K562 (cell line): ENCODE results near the gene EIF5B. TPM values are rescaled to one million over a fixed set of nuclear protein-coding genes. Genes with fewer than 3 reads are reported as not detected.
A peak's percentile ranks its signal among the peaks of the same experiment; 100 is the strongest.

Source experiments
- BDP1 ChIP-seq: IDR thresholded peaks from 3 replicates; pipeline ENCODE4 v1.6.1; 2011; ENCODE audit not compliant: insufficient read length, insufficient read depth
- BRD9 ChIP-seq: fragments of 450-650 bp; IDR thresholded peaks from 2 replicates; pipeline ENCODE4 v1.6.1; 2018; ENCODE audit warnings: low read depth; ENCODE audit not compliant: partially characterized antibody
- CCAR2 ChIP-seq: fragments of 200-400 bp; formaldehyde crosslinking; IDR thresholded peaks from 2 replicates; pipeline ENCODE4 v1.6.1; 2017; ENCODE audit warnings: mild to moderate bottlenecking, low read depth, low read length
- DNMT1 ChIP-seq: fragments of 450-650 bp; IDR thresholded peaks from 2 replicates; pipeline ENCODE4 v1.6.1; 2016; ENCODE audit warnings: antibody characterized with exemption, mild to moderate bottlenecking
- FOXK2 ChIP-seq, 2 experiments: fragments of 450-650 bp; IDR thresholded peaks in 1 of 2; conservative IDR thresholded peaks in 1 of 2; 2 replicates each; pipeline ENCODE4 v1.6.1; 2016; ENCODE audit warnings: low read depth in 2 of 2, mild to moderate bottlenecking in 1 of 2
- GTF2F1 ChIP-seq: IDR thresholded peaks from 2 replicates; pipeline ENCODE4 v1.6.1; 2011; ENCODE audit warnings: low read depth, low read length, improper control_type of control experiment
- JUN ChIP-seq, 2 experiments: sonication (generic) in 1 of 2; formaldehyde crosslinking in 1 of 2; IDR thresholded peaks; 2 replicates each; pipeline versions ENCODE4 v1.6.1 to v1.8.0; 2012 to 2022; ENCODE audit warnings: borderline replicate concordance in 2 of 2, mild to moderate bottlenecking in 2 of 2, improper control_type of control experiment in 1 of 2, low read depth in 1 of 2, low read length in 1 of 2, missing genetic modification reagents in 1 of 2
- JUNB ChIP-seq: fragments of 450-650 bp; formaldehyde crosslinking; conservative IDR thresholded peaks from 2 replicates; pipeline ENCODE4 v1.4.0; 2020; ENCODE audit warnings: mild to moderate bottlenecking
- MCM5 ChIP-seq: fragments of 450-650 bp; IDR thresholded peaks from 2 replicates; pipeline ENCODE4 v1.6.1; 2016; ENCODE audit warnings: low read depth
- MTF1 ChIP-seq: fragments of 250-450 bp; sonication (Bioruptor Pico); IDR thresholded peaks from 2 replicates; pipeline ENCODE4 v1.9.0; 2021; ENCODE audit warnings: moderate library complexity, mild to moderate bottlenecking, inconsistent platforms, borderline replicate concordance
- NELFE ChIP-seq: IDR thresholded peaks from 2 replicates; pipeline ENCODE4 v1.6.1; 2011; ENCODE audit warnings: mild to moderate bottlenecking; ENCODE audit not compliant: insufficient read depth, insufficient read length
- NFIC ChIP-seq: fragments of 450-650 bp; IDR thresholded peaks from 2 replicates; pipeline ENCODE4 v1.6.1; 2017; ENCODE audit warnings: mild to moderate bottlenecking, inconsistent platforms
- POLR2AphosphoS2 ChIP-seq: IDR thresholded peaks from 2 replicates; pipeline ENCODE4 v1.6.1; 2012; ENCODE audit warnings: low read length, improper control_type of control experiment
- PTBP1 ChIP-seq: fragments of 200-400 bp; formaldehyde crosslinking; IDR thresholded peaks from 2 replicates; pipeline ENCODE4 v1.6.1; 2017; ENCODE audit warnings: low read depth, low read length
- ZNF133 ChIP-seq: fragments of 250-450 bp; sonication (Bioruptor Pico); IDR thresholded peaks from 2 replicates; pipeline ENCODE4 v1.4.0; 2020; ENCODE audit warnings: mild to moderate bottlenecking
- ZNF174 ChIP-seq: fragments of 250-450 bp; sonication (Bioruptor Pico); IDR thresholded peaks from 2 replicates; pipeline ENCODE4 v1.4.0; 2020; ENCODE audit warnings: mild to moderate bottlenecking
- ZNF212 ChIP-seq: fragments of 450-650 bp; formaldehyde crosslinking; IDR thresholded peaks from 2 replicates; pipeline ENCODE4 v1.4.0; 2020; ENCODE audit warnings: mild to moderate bottlenecking
- ZNF444 ChIP-seq: fragments of 250-450 bp; sonication (Bioruptor Pico); IDR thresholded peaks from 2 replicates; pipeline ENCODE4 v1.4.0; 2020; ENCODE audit warnings: mild to moderate bottlenecking, moderate library complexity
- ZNF586 ChIP-seq: fragments of 450-650 bp; formaldehyde crosslinking; conservative IDR thresholded peaks from 2 replicates; pipeline ENCODE4 v1.4.0; 2020; ENCODE audit warnings: mild to moderate bottlenecking, moderate library complexity
- ZNF780A ChIP-seq: fragments of 250-450 bp; sonication (Bioruptor Pico); IDR thresholded peaks from 2 replicates; pipeline ENCODE4 v1.5.0; 2021; ENCODE audit warnings: mild to moderate bottlenecking
- polyA plus RNA-seq, 8 experiments: library from polyadenylated mRNA; depleted of rRNA in 4 of 8; stranded (reverse) in 5 of 8; unstranded in 3 of 8; fragments of >200 nt; fragmentation: Nextera tagmentation in 2 of 8; fragmentation: Illumina TruSeq in 1 of 8; extraction: Ambion mirVana in 2 of 8; extraction: Trizol in 1 of 8; gene quantifications; 2 replicates each; pipeline versions ENCODE4 v1.2.1 to v1.2.3, GENCODE V29; 2011 to 2014; ENCODE audit warnings: inconsistent platforms in 1 of 8, missing spikeins in 1 of 8
- total RNA-seq, 7 experiments: library from RNA; depleted of rRNA in 6 of 7; stranded (reverse); fragments of >200 nt in 6 of 7; fragmentation: Illumina TruSeq in 2 of 7; extraction: Trizol in 2 of 7; gene quantifications; 2 replicates each; pipeline versions ENCODE4 v1.2.1 to v1.2.3, GENCODE V29; 2011 to 2021; ENCODE audit warnings: low replicate concordance in 1 of 7
- TF ChIP-seq, protein P1 (sequence below): IDR thresholded peaks from 2 replicates; pipeline ENCODE4 v1.6.1; 2011; ENCODE audit not compliant: insufficient read length; ENCODE audit errors: extremely low read depth
- TF ChIP-seq, protein P2 (sequence below): fragments of 250-450 bp; sonication (Bioruptor Pico); IDR thresholded peaks from 2 replicates; pipeline ENCODE4 v1.8.0; 2022; ENCODE audit warnings: moderate library complexity, mild to moderate bottlenecking, inconsistent platforms
- TF ChIP-seq, protein P3 (sequence below), 3 experiments: IDR thresholded peaks in 2 of 3; conservative IDR thresholded peaks in 1 of 3; 2 replicates each; pipeline ENCODE4 v1.5.1; 2011 to 2012; ENCODE audit warnings: low read length in 3 of 3, mild to moderate bottlenecking in 3 of 3, control low read depth in 2 of 3, improper control_type of control experiment in 1 of 3, inconsistent platforms in 1 of 3, low read depth in 1 of 3, mixed read lengths in 1 of 3, moderate library complexity in 1 of 3; ENCODE audit not compliant: insufficient read depth in 2 of 3
- TF ChIP-seq, protein P4 (sequence below): sonication (generic); formaldehyde crosslinking; IDR thresholded peaks from 2 replicates; pipeline ENCODE4 v1.8.1; 2023; ENCODE audit warnings: mild to moderate bottlenecking, missing genetic modification reagents
- TF ChIP-seq, protein P5 (sequence below): fragments of 450-650 bp; IDR thresholded peaks from one replicate; pipeline ENCODE4 v1.6.1; 2018; ENCODE audit warnings: mild to moderate bottlenecking, moderate library complexity; ENCODE audit not compliant: partially characterized antibody

The EIF5B gene
- total and polyA plus RNA-seq, 9 of the 15 experiments (the other 6 are each of a cell fraction or from before 2014, with no cell fraction given) = 26.5 to 143 (median 47.7) TPM

DNA sequence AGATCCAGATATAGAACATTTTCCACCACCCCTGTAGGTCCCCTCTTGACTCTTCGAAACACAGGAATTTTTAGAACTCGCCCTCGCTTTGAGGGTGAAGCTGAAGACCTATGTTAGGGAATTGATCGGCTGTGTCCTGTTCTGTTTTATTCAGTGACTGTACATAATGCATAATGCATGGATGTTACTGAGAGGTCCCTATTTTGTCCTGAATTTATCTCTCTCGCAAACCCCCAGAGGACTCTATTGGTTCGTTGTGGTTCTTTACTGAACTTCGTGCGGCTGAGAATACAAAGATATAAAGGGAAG, 431 bp upstream of the EIF5B start (continued):
- no peak for TF ChIP-seq ZNF586 (CRISPR knock-in tag)
- TF ChIP-seq NELFE = no peak
- TF ChIP-seq PTBP1 = no peak
- no peak for TF ChIP-seq ZNF174 (CRISPR knock-in tag)
- no peak for TF ChIP-seq MTF1 (CRISPR knock-in tag)
- no peak for TF ChIP-seq FOXK2 (conservative IDR thresholded peaks at IDR 0.05 in 1 of 2, IDR thresholded peaks at IDR 0.05 in 1 of 2; ENCODE audit: low read depth in 2 of 2)
- TF ChIP-seq ZNF444 = no peak
- no peak for TF ChIP-seq ZNF133
- TF ChIP-seq POLR2AphosphoS2 = no peak
- TF ChIP-seq CCAR2 = no peak
- no peak for TF ChIP-seq ZNF212 (CRISPR knock-in tag)
- TF ChIP-seq, protein P1, sequence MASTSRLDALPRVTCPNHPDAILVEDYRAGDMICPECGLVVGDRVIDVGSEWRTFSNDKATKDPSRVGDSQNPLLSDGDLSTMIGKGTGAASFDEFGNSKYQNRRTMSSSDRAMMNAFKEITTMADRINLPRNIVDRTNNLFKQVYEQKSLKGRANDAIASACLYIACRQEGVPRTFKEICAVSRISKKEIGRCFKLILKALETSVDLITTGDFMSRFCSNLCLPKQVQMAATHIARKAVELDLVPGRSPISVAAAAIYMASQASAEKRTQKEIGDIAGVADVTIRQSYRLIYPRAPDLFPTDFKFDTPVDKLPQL = no peak
- TF ChIP-seq DNMT1 = 0 out of 2 replicates have a peak, but pooled peaks have one; percentile 48
- TF ChIP-seq, protein P2, sequence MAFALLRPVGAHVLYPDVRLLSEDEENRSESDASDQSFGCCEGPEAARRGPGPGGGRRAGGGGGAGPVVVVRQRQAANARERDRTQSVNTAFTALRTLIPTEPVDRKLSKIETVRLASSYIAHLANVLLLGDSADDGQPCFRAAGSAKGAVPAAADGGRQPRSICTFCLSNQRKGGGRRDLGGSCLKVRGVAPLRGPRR (CRISPR knock-in tag) = no peak
- TF ChIP-seq, protein P3, sequence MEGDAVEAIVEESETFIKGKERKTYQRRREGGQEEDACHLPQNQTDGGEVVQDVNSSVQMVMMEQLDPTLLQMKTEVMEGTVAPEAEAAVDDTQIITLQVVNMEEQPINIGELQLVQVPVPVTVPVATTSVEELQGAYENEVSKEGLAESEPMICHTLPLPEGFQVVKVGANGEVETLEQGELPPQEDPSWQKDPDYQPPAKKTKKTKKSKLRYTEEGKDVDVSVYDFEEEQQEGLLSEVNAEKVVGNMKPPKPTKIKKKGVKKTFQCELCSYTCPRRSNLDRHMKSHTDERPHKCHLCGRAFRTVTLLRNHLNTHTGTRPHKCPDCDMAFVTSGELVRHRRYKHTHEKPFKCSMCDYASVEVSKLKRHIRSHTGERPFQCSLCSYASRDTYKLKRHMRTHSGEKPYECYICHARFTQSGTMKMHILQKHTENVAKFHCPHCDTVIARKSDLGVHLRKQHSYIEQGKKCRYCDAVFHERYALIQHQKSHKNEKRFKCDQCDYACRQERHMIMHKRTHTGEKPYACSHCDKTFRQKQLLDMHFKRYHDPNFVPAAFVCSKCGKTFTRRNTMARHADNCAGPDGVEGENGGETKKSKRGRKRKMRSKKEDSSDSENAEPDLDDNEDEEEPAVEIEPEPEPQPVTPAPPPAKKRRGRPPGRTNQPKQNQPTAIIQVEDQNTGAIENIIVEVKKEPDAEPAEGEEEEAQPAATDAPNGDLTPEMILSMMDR (IDR thresholded peaks at IDR 0.05 in 2 of 3, conservative IDR thresholded peaks at IDR 0.05 in 1 of 3; ENCODE audit: insufficient read depth in 2 of 3, low read depth in 1 of 3, low read length in 3 of 3) = no peak
- no peak for TF ChIP-seq JUN (IDR thresholded peaks at IDR 0.05; ENCODE audit: borderline replicate concordance, low read depth, low read length)
- TF ChIP-seq JUN (CRISPR knock-in tag; IDR thresholded peaks at IDR 0.05; ENCODE audit: borderline replicate concordance) = no peak
- no peak for TF ChIP-seq ZNF780A (CRISPR knock-in tag)
- no peak for TF ChIP-seq JUNB (CRISPR knock-in tag)
- TF ChIP-seq BDP1 = no peak
- no peak for TF ChIP-seq GTF2F1
- TF ChIP-seq BRD9 = peak; percentile 45
- TF ChIP-seq NFIC = no peak
- no peak for TF ChIP-seq MCM5
- TF ChIP-seq, protein P4, sequence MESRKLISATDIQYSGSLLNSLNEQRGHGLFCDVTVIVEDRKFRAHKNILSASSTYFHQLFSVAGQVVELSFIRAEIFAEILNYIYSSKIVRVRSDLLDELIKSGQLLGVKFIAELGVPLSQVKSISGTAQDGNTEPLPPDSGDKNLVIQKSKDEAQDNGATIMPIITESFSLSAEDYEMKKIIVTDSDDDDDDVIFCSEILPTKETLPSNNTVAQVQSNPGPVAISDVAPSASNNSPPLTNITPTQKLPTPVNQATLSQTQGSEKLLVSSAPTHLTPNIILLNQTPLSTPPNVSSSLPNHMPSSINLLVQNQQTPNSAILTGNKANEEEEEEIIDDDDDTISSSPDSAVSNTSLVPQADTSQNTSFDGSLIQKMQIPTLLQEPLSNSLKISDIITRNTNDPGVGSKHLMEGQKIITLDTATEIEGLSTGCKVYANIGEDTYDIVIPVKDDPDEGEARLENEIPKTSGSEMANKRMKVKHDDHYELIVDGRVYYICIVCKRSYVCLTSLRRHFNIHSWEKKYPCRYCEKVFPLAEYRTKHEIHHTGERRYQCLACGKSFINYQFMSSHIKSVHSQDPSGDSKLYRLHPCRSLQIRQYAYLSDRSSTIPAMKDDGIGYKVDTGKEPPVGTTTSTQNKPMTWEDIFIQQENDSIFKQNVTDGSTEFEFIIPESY (CRISPR knock-in tag) = no peak
- TF ChIP-seq, protein P5, sequence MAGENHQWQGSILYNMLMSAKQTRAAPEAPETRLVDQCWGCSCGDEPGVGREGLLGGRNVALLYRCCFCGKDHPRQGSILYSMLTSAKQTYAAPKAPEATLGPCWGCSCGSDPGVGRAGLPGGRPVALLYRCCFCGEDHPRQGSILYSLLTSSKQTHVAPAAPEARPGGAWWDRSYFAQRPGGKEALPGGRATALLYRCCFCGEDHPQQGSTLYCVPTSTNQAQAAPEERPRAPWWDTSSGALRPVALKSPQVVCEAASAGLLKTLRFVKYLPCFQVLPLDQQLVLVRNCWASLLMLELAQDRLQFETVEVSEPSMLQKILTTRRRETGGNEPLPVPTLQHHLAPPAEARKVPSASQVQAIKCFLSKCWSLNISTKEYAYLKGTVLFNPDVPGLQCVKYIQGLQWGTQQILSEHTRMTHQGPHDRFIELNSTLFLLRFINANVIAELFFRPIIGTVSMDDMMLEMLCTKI = no peak
